Endothelial cell of umbilical vein (primary cell): ENCODE data around the gene CEP70. TPM values are rescaled to one million over a fixed set of nuclear protein-coding genes. Genes with fewer than 3 reads are reported as not detected.

Experiments used
- BruUV-seq: library from RNA; stranded (reverse); fragments of 400-500 nt; replicated peaks from 2 replicates; lab custom pipeline; 2021; lab: Mats Ljungman, UMichigan
- CTCF ChIA-PET: fragments of 300-600, 350-600 bp; sonication (Branson Sonifier 250); formaldehyde crosslinking; loops from one replicate; lab custom pipeline; 2021; ENCODE audit warnings: antibody characterized with exemption, inconsistent platforms; lab: Charles Lee
- POLR2A ChIA-PET: fragments of 300-600, 350-600 bp; sonication (Branson Sonifier 250); formaldehyde crosslinking; loops from one replicate; lab custom pipeline; 2021; ENCODE audit warnings: antibody characterized with exemption, inconsistent platforms; lab: Charles Lee
- DNase-seq: peaks from one replicate; pipeline ENCODE4 v3.0.0-alpha.2; 2011; ENCODE audit warnings: low read depth, low spot score
- FAIRE-seq: peaks from 2 replicates; lab custom pipeline; 2011; peaks lifted over from hg19 to GRCh38; lab: Jason Lieb, UNC
- H2AFZ ChIP-seq: 2 replicates; pipeline ENCODE4 v1.6.0; 2012; ENCODE audit warnings: low read depth, low read length, control low read depth, inconsistent platforms
- H3K27ac ChIP-seq: 2 replicates; pipeline ENCODE4 v1.5.1; 2011; ENCODE audit warnings: low read depth, mild to moderate bottlenecking, control low read depth, low read length, moderate library complexity; ENCODE audit not compliant: insufficient read depth
- H3K27me3 ChIP-seq, 2 experiments: 2 replicates each; pipeline versions ENCODE4 v1.6.0 to v1.6.1; 2011; ENCODE audit warnings: low read length in 2 of 2, mixed read lengths in 1 of 2; ENCODE audit not compliant: control insufficient read depth in 2 of 2, insufficient read depth in 2 of 2
- H3K36me3 ChIP-seq, 2 experiments: 2 replicates in 1 of 2; 3 replicates in 1 of 2; pipeline ENCODE4 v1.5.1; 2011; ENCODE audit warnings: low read length in 2 of 2, mild to moderate bottlenecking in 1 of 2, moderate library complexity in 1 of 2; ENCODE audit not compliant: control insufficient read depth in 2 of 2, insufficient read depth in 2 of 2; ENCODE audit errors: extremely low read depth in 1 of 2
- H3K4me1 ChIP-seq: 3 replicates; pipeline ENCODE4 v1.5.1; 2011; ENCODE audit warnings: mild to moderate bottlenecking, low read length; ENCODE audit not compliant: control insufficient read depth, insufficient read depth; ENCODE audit errors: extremely low read depth
- H3K4me2 ChIP-seq: 2 replicates; pipeline ENCODE4 v1.6.1; 2011; ENCODE audit warnings: low read length, control low read depth, mixed read lengths; ENCODE audit not compliant: insufficient read depth
- H3K4me3 ChIP-seq, 3 experiments: fragments of 200-600 bp in 1 of 3; sonication (generic), shearing (Covaris generic) in 1 of 3; replicated peaks in 1 of 3; 2 replicates each; pipeline ENCODE4 v1.5.1; 2011 to 2016; ENCODE audit warnings: control low read depth in 3 of 3, low read length in 3 of 3, mild to moderate bottlenecking in 2 of 3, inconsistent platforms in 1 of 3, low read depth in 1 of 3, moderate library complexity in 1 of 3; ENCODE audit not compliant: insufficient read depth in 1 of 3
- H3K79me2 ChIP-seq: 2 replicates; pipeline ENCODE4 v1.6.0; 2012; ENCODE audit warnings: low read length, inconsistent platforms; ENCODE audit not compliant: control insufficient read depth, insufficient read depth
- H3K9ac ChIP-seq: replicated peaks from 2 replicates; pipeline ENCODE3; 2011; ENCODE audit warnings: low read length, control low read depth; ENCODE audit not compliant: insufficient read depth; ENCODE audit errors: extremely low read depth
- H3K9me1 ChIP-seq: replicated peaks from 3 replicates; pipeline ENCODE4 v1.6.0; 2011; ENCODE audit warnings: mild to moderate bottlenecking, low read length; ENCODE audit not compliant: control insufficient read depth, insufficient read depth; ENCODE audit errors: extremely low read depth
- H3K9me3 ChIP-seq: replicated peaks from 2 replicates; pipeline ENCODE4 v1.5.1; 2012; ENCODE audit warnings: low read length, inconsistent platforms; ENCODE audit not compliant: control insufficient read depth, insufficient read depth
- H4K20me1 ChIP-seq: replicated peaks from 2 replicates; pipeline ENCODE3; 2011; ENCODE audit warnings: mild to moderate bottlenecking, low read length; ENCODE audit not compliant: control insufficient read depth, insufficient read depth; ENCODE audit errors: extremely low read depth
- CTCF ChIP-seq, 2 donors: IDR thresholded peaks; 1 replicate in 1 of 2; 2 replicates in 1 of 2; pipeline ENCODE4 v1.5.1; 2011; ENCODE audit warnings: low read length in 2 of 2, mild to moderate bottlenecking in 2 of 2, moderate library complexity in 2 of 2, control low read depth in 1 of 2, inconsistent platforms in 1 of 2, low read depth in 1 of 2; ENCODE audit not compliant: insufficient read depth in 1 of 2; ENCODE audit errors: extremely low read depth in 1 of 2
- EZH2 ChIP-seq: IDR thresholded peaks from 2 replicates; pipeline ENCODE4 v1.6.1; 2012; ENCODE audit warnings: borderline replicate concordance, low read depth, mild to moderate bottlenecking, moderate library complexity, low read length, inconsistent platforms; ENCODE audit not compliant: severe bottlenecking
- FOS ChIP-seq: IDR thresholded peaks from 2 replicates; pipeline ENCODE4 v1.6.1; 2011; ENCODE audit warnings: mild to moderate bottlenecking, low read length, moderate library complexity, borderline replicate concordance; ENCODE audit not compliant: insufficient read depth
- GATA2 ChIP-seq: IDR thresholded peaks from 2 replicates; pipeline ENCODE4 v1.7.0; 2011; ENCODE audit warnings: low read depth, mild to moderate bottlenecking, moderate library complexity, mixed read lengths, low read length; ENCODE audit not compliant: insufficient read length, insufficient read depth
- JUN ChIP-seq: IDR thresholded peaks from 2 replicates; pipeline ENCODE4 v1.6.1; 2011; ENCODE audit warnings: borderline replicate concordance, low read depth; ENCODE audit not compliant: insufficient read length, insufficient read depth
- MAX ChIP-seq: IDR thresholded peaks from 2 replicates; pipeline ENCODE4 v1.6.1; 2011; ENCODE audit not compliant: insufficient read depth, insufficient read length
- MYC ChIP-seq: IDR thresholded peaks from one replicate; pipeline ENCODE4 v1.6.1; 2011; ENCODE audit warnings: mild to moderate bottlenecking, low read depth, low read length
- POLR2A ChIP-seq: IDR thresholded peaks from 2 replicates; pipeline ENCODE4 v1.6.1; 2012; ENCODE audit warnings: low read depth, mild to moderate bottlenecking, control low read depth, low read length
- POLR2AphosphoS5 ChIP-seq: IDR thresholded peaks from 2 replicates; pipeline ENCODE4 v1.6.1; 2012; ENCODE audit warnings: low read depth, mild to moderate bottlenecking, control low read depth, low read length, moderate library complexity; ENCODE audit not compliant: insufficient read depth
- dilution Hi-C: fragments of 300-500 bp; cut with MboI; formaldehyde crosslinking; loops from one replicate; pipeline ENCODE4 v1.15.0; 2019; ENCODE audit warnings: low sequenced_read_pairs; ENCODE audit not compliant: extremely low pct_ligation_motif_present
- intact Hi-C: fragments of 100-400 bp; cut with micrococcal nuclease; formaldehyde crosslinking; loops from one replicate; pipeline ENCODE4 v1.10.0; 2022
- polyA plus RNA-seq, 4 experiments: library from polyadenylated mRNA; depleted of rRNA in 3 of 4; stranded (reverse) in 3 of 4; unstranded in 1 of 4; fragments of >200 nt; gene quantifications; 2 replicates each; pipeline versions ENCODE4 v1.2.1 to v1.2.3, GENCODE V29; 2011 to 2012; ENCODE audit warnings: missing spikeins in 1 of 4
- total RNA-seq: library from RNA; stranded (reverse); gene quantifications from 2 replicates; pipeline ENCODE4 v1.2.3, GENCODE V29; 2021

Gene CEP70
- total and polyA plus RNA-seq, 2 donors (not counting 3 experiments of a cell fraction or from before 2014, with no cell fraction given): 2.1 to 16.9 TPM

GRCh38 chr3:138463724-138464490 is 130.2 kb downstream of the CEP70 start:
- H3K4me1 ChIP-seq: no peaks in the 10 kb centered on the region

More at GRCh38 chr3:138463724-138464490, 130.2 kb downstream of the CEP70 start:
- intact Hi-C loops: no loop called here
- dilution Hi-C loops: no loop called here
- Histone ChIP-seq H3K4me2 (no peak overlapping the region), H4K20me1 (no peaks in the 10 kb centered on the region), H3K4me3 (no peak overlapping the region), H3K36me3 (no peaks in the 10 kb centered on the region), H3K9me1 (no peaks in the 10 kb centered on the region), H3K9me3 (no peaks in the 10 kb centered on the region), H3K79me2 (no peaks in the 10 kb centered on the region), H3K27ac (no peak overlapping the region), H3K9ac (no peak overlapping the region), H2AFZ (no peak overlapping the region), H3K27me3 (no peaks in the 10 kb centered on the region)
- no TSS peak for BruUV-seq
- DNase-seq: no peak
- CTCF ChIA-PET: interaction anchor here (2.6 kb wide), 2 partner anchors 15 to 459 kb away, joined by 7 to 10 read pairs; no protein-coding TSS in a partner anchor
- POLR2A ChIA-PET: no interaction called here
- no peak for TF ChIP-seq EZH2
- TF ChIP-seq CTCF (IDR thresholded peaks at IDR 0.05; ENCODE audit: extremely low read depth in 1 of 2, insufficient read depth in 1 of 2, low read depth in 1 of 2, low read length in 2 of 2): no peak
- no peak for TF ChIP-seq POLR2A
- TF ChIP-seq MAX: no peak
- TF ChIP-seq JUN: no peak
- no peak for TF ChIP-seq MYC
- no peak for TF ChIP-seq FOS
- no peak for TF ChIP-seq GATA2
- TF ChIP-seq POLR2AphosphoS5: no peak
- FAIRE-seq: no peak
